COR-L47 (cell line): ENCODE data around the gene ESAM.

Source experiments
- DNase-seq: peaks from one replicate; lab custom pipeline; 2025; lab: John Stamatoyannopoulos, UW

ESAM gene

DNA sequence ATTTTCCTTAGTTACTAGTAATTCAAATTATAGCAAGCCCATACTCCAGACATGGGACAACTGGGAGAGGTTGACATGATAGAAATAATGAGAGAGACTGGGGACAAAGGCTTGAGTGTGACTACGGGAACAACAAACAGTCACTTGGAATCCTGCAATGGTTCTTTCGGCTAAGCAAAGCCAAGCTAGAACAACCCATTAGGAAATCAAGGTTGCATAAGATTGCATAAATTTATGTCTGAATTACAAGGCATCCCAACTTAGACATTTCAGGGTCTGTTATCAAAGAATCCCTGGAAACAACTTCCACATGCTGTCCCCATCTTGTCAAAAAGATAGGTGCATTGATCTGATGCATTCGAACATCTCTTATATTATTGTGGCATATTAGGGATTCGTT is 32.5 kb downstream of the ESAM start:
- DNase-seq = no peak

DNA sequence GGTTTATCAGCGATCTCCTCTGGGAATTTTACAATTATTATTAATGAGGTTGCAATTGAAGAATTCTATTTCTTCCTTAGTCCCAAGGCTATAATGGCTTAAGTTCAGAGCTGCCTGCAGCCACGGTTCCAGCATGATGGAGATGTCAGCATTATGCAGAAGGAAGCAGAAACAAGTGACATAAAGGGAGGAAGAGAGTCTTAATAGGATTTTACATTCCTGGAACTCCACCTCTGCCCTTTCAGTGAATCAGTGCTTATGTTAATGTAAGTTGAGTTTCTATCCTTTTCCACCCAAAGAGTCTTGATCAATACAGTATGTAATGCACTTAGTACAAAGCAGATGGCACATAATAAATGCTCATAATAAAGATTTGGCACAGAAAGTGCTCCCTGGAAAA is 34.0 kb downstream of the ESAM start:
- DNase-seq = no peak

DNA sequence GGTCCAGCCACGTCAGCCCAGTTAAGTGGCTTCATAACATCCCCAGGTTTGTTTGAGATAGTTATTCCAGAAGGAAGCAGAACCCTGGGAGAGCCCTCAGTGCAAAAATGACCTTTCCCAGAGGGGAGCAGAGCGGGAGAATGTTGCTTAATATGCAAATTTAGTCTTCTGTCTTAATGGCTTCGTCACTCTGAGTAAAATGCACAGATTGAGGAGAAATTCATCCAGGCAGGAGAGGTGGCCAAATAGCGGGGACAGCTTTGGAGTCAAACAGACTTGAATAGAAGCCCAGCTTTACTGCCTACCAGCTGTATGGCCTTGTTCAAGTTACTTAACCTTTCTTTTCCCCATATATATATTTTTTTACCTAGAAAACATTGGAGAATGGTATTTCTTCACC is 34.6 kb downstream of the ESAM start:
- no peak for DNase-seq

DNA sequence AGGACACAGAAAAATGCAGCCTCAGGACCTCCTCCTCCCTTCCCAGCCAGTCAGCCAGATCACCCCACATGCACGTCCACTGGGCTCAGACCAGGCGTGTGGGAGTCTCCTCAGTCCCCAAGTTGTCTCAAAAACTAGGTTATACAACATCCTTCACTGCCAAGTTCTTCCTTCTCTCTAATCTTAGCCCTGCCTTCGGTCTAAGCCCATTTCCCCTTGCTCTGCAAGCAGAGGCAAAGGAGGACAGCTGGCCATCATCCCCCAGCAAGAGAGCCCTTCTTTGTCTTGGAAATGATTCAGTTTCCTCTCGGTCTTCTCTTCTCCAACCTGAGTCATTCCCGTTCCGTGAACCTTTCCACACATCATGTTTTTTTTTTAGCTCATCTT is 36.4 kb downstream of the ESAM start:
- no peak for DNase-seq

DNA sequence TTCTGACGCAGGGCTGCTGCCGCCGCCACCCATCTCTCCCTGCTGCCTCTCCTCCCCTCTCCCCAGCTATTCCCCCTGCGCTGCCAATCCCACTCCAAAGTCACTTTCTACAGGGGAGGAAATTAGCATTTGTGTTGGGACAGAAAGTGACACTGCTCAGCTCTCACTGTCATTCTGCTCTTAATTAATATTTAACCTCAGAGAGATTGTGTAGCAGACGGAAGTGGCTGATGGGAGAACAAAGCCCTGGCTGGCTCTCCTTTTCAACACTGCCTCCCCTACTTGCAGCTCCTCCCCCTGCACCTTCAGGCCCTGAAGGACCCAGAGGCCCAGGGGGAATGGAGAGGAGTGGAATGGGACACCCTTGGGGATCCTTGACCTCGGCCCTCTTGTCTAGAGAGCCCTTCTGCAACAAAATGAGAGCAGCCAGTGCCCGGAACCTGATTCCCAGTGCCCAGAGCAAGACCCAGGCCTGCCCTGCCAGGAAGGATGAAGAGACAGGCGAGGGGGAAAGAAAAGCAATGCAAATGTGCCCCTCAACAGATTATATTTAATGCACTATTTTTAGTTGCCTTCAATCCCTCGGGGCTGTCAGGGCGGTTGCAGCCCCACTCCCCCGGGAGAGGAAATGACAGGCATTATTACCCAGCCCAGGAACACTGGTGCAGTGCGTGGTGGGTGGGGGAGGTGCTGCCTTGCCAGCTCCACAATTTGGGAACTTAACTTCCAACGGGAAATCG is 36.9 kb downstream of the ESAM start:
- no peak for DNase-seq

DNA sequence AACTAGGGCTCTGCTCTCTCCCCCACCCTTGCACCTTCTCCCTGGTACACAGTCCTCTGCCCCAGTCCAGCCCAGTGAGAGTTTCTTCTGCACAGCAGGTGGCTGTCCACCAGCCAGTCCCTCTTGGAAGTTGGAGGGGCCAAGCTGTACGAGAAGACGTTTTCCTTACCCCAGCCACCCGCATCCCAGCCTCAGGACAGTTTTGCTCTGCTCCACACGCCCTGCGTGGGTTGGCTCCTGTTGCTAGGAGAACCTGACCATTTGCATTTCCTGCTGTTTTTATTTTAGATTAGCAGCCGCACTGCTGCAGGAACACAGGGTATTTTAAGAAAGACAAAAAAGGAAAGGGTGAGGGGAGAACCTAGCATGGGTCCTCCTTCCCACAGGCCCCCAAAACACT is 39.9 kb downstream of the ESAM start:
- no peak for DNase-seq

DNA sequence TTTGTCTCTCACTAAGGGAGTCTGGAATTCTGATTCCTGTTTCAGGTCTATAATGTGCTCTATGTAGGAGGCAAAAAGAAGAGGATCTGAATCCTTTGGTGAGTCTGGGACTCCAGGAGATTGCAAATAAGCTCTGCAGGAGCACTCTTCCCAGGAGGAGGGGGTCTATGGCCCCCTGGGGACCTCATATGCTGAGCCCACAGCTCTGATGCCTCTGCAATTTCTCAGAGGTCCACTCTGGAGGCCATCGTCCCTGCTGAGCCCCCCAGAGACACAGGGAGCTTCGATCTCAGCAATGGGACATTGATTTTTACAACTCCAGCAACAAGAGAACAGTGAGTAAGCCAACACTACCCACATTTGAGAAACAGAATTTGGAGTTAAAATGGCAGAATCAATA is 42.6 kb downstream of the ESAM start:
- DNase-seq = no peak

DNA sequence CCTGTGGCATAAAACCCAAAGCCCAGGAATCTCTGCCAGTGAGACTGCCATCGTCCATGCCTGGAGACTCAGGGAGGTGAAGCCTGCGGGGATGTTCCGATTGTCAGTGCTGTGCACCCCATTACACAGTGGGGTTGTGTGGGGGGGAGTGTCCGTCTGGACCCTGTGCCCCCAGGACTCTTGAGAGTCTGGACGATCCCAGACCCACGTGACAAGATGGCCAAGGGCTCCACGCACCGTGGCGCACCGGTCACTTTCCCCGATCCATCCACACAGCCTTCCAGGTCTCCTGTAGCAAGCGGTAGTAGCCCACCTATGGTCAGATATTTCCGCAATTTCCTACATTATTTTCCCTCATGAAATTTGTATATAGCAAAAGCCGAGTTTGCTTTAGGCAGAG is 43.3 kb downstream of the ESAM start:
- DNase-seq = no peak

DNA sequence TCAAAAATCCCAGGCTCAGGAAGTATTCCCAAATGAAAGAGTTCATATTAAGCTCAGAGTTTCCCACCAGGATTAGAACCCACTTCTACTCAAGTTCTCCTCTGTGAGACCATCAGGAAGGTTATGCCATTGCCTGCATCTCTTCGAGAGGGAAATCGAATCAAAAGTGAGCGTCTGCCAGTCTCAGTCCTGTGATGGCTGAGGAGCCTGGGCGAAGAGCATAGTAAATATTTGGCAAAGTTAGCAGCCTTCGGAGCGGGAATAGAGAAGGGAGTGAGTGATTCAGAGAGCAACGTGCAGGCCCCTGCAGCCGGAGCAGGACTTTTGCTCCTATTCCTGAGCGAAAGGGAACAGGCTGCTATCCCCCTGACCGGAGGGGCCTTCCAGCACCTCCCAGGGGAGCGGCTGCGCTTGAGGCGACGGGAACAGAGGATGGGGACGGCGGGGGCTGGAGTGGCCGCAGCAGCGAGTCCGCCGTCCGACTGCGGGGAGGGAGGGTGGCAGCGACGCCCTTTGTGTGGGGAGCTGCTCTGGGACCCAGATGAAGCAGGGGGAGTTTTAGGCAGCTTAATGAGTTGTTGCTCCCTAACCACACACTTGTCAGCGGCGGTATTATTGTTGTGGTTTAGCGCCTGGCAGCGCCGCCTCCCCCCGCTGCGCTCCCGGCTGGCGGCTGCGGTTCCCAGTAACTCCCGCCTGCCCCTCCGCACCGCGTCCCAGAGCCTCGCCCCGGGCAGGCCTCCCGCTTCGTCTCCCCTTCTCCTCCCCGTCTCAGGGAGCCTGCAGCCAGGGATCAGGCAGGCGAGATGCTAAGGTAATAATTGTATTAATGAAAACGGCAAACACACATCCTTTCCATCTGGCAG is 44.1 kb downstream of the ESAM start:
- DNase-seq = no peak

DNA sequence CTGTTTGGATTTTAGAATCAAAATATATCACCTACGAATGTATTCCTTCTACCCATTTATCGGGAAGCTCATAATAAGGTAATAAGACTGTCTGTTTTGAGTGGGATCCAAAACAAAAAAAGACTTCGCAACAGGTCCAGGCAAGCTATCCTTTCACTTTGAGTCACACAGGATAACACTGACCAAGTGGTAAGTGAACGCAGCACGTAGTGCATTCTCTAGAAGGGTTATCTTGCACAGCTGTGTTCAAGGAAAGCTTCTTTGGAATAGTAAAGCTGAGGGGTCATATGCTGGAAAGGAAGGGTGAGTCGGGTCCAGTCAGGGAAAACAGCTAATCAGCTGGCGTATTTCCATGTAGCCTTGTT is 44.7 kb downstream of the ESAM start:
- DNase-seq = no peak

DNA sequence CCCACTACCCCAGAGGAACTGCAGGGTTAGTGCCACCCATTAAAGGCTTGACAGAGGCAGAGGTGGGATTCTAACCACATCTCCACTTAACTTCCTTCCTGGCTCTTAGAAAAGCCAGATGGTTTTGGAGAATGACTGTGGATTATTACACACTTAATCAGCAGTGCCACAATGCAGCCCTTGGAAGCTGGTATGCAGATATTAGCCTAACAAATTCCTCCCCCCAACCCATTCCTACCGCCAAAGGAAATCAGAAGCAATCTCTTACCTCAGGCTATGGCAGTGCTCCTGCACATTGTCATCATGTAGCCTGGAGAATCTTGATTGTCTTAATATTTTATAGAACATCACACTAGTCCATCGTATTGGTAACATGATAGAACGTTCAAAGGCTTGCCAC is 45.5 kb downstream of the ESAM start:
- DNase-seq = no peak

DNA sequence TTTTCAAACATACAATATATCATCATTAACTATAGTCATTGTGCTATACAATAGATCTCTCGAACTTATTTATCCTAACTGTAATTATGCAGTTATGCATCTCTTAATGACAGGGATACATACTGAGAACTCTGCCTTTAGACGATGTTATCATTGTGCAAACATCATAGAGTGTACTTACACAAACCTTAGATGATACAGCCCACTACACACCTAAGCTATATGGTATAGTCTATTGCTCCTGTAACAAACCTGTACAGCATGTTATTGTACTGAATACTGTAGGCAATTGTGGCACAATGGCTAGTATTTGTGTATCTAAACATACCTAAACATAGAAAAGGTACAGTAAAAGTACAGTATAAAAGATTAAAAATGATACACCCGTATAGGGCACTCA is 49.7 kb downstream of the ESAM start:
- no peak for DNase-seq

DNA sequence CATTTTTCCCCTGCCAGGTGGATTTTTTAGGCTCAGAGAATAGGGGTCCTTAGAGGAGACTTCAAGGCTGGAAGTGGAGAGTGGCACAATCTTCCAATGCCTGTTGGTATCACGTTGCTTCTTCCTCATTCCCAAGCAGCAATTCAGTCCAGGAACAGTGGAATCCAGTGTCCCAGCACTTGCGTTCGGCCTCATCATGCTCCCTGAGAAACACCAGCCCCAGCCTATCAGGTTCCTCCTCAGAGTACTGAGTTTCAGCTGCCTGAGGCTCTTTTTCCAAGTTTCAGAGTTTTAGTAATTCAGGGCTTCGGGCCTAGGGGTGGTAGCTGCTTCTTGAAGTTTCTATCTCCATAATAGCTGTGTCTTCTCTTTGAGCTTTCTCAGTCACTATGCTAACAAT is 54.3 kb downstream of the ESAM start:
- no peak for DNase-seq
